Activated T-helper 1 cell treated with anti-CD3 and anti-CD28 coated beads, Interleukin-2, amount 50 U/mL, for 16 hours (primary cell): ENCODE data around the gene STIM1.
"Not testable (repeated sequence)": the region's sequence is repeated elsewhere in the genome, so short reads cannot be mapped to it uniquely, and the experiment has no call there.

Source experiments
- DNase-seq, 2 donors: peaks; one replicate each; pipeline ENCODE4 v3.0.0-alpha.2; 2020; ENCODE audit warnings: low read depth in 1 of 2, low spot score in 1 of 2

The STIM1 gene

DNA sequence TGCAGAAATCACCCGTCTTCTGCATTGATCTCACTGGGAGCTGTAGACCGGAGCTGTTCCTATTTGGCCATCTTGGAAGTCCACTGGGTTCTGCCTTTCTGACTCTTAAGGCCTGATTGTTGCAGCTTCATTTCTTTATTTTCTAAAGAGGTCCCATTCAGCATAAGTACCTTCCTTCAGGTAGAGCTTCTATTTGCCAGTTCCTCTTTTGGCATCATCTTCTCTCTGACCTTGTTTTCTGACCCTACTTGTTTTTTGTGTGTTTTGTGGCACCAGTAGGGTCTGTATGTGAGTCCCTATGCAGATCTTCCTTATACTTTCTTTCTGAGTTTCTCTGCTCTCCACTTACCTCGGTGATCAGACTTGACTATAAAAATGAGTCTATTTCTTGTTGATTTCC, 161.7 kb downstream of the STIM1 start:
- no peak for DNase-seq

DNA sequence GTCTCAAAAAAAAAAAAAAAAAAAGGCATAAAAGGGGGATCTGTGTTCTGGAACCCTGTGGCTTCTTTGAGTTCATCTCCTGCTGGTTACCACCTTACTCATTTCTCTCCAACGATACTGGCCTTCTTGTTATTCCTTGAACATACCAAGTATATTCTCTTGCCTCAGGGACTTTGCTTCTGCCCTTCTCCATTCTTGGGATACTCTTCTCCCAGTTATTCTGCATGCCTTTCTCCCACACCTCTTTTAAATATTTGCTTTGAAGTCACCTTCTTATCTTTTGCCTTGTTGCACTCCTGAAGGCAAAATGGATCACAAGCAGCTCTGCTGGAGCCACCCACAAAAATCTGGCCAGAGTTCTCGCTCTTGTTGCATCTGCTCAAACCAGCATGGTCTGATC, 163.2 kb downstream of the STIM1 start:
- no peak for DNase-seq

DNA sequence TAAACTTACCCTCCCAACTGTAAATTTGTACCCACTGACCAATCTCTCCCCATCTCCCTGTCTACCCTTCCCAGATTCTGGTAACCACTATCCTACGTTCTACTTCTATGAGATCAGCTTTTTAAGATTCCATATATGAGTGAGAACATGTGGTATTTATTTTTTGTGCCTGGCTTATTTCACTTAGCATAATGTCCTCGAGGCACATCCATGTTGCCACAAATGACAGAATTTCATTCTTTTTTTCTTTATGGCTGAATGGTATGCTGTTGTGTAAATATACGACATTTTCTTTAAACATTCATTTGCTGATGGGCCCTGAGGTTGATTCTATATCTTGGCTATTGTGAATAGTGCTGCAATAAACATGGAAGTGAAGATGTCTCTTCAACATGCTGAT, 164.4 kb downstream of the STIM1 start:
- no peak for DNase-seq

DNA sequence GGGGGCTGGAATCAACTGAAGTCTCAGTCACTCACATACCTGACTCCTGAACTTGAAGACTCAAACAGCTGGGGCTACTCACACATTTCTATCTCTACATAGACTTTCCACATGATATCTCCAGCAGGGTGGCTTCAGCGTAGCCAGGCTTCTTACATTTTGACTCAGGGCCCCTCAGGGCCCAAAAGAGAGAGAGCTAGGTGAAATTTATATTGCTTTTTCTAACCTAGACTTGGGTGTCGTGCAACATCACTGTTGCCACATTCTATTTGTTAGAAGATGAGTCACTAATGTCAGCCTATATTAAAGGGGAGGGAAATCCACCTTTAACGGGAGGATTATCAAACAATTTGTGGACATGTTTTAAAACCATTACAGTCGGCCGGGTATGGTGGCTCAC, 167.2 kb downstream of the STIM1 start:
- no peak for DNase-seq

DNA sequence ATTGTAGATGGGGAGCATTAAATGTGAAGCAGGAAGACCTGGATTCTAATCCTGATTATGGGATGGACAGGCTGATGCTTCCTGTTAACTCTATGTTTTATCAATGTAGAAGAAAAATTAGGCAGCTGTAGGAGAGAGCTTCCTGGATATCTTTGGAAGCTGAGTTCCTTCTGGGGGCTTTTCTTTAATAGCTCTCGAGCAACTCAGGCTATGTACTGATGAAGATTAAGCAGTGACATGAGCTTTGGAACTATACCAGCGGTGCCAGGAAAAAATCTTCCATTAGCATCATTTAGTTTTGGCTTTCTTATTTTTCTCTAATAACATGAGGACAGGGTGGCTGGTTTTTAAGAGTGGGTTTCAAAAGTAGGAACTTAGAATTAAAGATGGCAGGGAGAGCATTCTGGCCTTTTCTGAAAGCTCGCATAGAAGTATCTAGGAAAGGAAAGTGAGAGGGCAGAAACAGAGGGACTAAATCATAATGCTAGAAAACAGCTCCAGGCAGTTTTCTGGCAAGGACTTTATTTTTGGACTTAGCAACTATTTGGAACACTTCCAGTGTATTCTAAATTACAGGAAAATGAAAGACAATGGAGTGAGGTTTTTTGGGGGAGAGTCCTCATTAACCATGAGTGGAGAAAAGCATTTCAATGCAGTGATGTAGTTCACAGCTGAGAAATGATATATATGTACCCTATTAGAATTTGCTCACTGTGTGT, 169.9 kb downstream of the STIM1 start:
- no peak for DNase-seq

DNA sequence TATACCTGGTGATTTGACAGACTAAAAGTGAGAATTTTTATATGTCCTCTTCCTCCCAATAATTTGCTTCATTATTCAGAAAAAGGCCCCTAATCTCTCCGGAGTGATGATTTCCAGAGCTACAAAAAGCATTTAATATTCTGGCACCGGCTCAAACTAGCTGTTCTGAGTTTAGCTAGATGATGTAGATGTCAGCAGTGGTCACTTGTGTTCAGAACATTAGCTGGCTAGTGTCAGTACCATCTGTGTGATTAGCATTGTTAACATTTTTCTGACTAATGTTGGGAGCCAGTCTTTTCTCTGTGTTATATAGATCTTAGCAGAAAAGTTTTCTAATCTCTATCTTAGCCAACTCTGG, 170.5 kb downstream of the STIM1 start:
- no peak for DNase-seq

DNA sequence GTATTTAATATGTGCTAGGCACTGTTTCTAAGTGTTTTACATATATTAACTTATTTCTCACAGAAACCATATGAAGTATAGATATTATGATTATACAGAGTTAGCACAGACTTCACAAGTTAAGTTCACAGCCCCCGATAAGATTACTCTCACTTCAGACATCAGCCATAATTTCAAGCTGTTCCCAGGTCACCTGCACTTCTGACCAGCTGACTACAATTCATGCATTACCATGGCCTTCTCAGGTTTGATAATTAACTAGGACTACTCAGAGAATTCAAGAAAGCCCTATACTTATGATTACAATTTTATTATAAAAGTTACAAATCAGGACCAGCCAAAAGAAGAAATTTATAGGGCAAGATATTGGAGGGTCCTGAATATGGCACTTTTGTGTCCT, 170.9 kb downstream of the STIM1 start:
- DNase-seq: no peak

DNA sequence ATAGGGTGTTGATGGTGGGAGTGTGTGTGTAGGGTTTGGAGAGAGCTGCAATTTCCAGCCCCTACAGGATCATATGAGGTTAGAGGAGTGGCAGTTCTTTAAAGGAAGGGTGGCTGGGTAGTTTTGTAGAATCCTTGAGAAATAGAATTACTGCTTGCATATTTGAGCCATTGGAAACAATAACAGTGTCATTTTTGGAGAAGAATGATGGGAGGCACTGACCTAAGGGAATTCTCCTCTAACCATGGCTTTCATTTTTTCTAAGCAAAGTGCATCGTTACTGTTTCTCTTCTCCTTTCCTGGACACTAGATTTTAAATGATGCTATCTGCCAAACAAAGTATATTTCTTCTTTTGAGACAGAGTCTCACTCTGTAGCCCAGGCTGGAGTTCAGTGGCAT, 172.3 kb downstream of the STIM1 start:
- DNase-seq: no peak

DNA sequence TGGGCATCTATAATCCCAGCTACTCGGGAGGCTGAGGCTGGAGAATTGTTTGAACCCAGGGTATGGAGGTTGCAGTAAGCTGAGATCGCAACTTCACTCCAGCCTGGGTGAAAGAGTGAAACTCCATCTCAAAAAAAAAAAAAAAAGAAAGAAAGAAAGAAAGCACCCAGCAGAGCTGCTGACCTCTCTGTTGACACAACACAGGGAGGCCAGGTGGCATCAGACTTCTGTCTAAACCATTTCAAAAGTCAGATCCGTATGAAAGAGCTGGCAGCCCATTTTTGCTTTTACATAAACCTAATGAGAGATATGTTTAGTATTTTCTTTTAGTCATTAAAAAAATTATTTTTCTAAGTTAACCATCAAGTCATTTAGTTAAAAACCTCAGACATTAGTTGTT, 174.7 kb downstream of the STIM1 start:
- DNase-seq: no peak

DNA sequence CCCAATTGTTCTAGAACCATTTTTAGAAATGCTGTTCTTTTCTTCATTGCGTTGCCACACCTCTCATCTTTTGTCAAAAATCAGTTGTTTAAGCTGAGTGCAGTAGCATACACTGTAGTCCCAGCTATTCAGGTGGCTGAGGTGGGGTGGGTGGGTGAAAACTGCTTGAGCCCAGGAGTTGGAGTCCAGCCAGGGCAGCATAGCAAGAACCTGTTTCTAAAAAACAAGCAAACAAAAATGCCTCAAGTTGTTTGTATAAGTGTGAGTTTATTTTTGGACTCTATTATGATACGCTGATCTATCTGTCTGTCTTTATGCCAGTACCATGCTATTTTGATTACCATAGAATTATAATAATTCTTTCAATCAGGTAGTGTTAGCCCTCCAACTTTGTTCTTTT, 176.6 kb downstream of the STIM1 start:
- DNase-seq: no peak

DNA sequence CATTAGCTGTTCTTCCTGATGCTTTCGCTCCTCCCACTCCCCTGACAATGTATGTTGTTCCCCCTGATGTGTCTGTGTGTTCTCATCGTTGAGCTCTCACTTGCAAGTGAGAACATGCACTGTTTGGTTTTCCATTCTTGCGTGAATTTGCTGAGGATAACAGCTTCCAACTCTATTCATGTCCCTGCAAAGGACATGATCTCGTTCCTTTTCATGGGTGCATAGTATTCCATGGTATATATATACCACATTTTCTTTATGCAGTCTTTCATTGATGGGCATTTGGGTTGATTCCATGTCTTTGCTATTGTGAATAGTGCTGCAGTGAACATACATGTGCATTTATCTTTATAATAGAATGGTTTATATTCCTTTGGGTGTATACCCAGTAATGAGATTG, 180.5 kb downstream of the STIM1 start:
- DNase-seq: no peak

DNA sequence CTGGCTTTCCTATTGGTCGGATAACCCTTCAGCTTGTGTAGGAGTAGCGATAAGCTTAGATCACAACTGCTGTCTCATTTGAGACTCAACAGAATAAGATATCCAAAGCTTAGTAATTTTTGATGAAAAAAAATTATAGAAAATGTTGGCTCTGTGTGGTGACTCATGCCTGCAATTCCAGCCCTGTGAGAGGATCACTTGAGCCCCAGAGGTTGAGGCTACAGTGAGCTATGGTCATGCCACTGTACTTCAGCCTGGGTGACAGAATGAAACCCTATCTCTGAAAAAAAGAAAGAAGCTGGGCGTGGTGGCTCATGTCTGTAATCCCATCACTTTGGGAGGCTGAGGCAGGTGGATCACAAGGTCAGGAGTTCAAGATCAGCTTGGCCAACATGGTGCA, 183.5 kb downstream of the STIM1 start:
- DNase-seq: no peak

DNA sequence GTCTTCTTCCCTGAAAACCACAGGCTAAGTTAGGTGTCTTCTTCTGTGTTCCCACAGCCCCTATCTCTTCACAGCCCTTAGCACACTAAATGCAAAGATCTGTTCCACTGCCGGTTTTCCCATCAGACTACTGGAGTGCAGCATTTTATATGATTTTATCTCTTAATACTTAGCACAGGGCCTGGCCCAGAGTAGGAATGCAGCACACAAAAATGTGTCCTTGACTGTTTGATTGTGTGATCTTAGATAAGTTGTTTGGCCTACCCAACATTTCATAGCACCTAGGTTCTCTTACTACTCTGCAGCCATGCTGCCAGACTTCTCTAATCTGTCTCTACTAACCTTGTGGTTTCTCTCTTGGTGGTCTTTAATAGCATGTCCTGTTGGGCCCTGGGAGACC, 185.0 kb downstream of the STIM1 start:
- DNase-seq: no peak

DNA sequence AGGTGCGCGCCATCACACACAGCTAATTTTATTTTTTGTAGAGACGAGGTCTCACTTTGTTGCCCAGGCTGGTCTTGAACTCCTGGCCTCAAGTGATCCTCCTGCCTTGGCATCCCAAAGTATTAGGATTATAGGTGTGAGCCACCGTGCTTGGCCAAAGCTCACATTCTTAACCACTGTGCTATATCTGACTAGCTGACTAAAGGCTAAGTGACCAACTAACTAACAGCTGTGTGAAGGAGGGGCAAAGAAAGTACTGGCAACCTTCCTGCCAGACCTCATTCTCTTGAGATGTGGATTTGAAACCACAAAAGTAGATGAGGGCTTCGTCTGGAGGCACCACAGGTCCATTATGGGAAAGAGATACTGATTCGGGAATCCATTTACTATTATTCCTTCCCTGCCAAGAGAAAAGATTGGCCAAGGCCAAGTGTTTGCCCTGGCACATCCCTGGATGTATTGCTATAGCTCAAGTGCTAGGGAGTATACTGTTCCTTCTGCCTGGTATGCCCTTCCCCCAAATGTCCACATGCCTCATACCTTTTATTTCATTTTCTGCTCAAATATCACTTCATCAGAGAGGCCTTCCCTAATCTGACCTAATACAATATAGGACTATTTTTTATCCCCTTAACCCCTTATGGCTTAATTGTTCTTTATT, 186.4 kb downstream of the STIM1 start:
- no peak for DNase-seq

DNA sequence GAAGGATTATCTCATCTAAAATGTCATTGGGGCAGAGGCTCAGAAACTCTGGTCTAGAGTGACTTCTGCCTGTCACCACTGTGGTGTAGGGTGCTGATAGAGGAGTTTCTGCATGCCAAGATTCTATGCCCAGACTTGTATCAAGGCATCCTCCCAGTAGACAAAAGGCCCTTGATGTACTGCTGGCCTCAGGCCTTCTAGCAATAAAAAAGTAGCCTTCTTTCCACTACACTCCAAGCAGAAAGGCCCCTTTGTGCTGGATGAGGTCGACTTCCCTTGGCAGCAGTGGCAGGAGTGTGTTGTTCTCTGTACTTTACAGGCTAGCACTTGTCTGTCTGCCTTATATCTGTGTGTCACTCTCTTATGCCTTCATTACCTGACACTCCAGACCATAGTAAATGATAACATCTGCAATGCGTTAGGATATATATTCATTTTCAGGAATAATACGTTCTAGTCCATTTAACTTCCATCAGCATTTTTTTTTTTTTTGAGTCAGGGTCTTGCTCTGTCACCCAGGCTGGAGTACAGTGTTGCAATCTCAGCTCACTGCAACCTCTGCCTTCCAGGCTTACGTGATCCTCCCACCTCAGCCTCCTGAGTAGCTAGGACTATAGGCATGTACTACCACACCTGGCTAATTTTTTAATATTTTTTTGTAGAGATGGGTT, 189.6 kb downstream of the STIM1 start:
- DNase-seq: no peak

DNA sequence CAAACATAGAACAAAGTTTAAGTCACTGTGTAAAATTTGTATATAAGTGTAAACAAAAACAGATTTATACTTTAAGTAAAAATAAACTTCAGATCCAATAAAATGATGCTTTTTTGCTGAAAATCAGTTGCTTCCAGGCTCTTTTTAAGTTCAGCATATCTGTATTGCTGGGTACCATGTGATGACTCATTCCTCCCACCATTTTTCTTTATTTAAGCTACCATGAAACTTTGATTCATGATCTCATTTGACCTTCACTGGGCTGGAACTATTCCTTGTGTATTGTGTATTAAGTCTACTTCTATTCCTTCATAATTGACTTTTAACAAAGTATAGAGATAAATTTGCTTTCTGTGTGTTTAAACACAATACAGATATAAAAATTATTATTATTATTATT, 192.9 kb downstream of the STIM1 start:
- no peak for DNase-seq

DNA sequence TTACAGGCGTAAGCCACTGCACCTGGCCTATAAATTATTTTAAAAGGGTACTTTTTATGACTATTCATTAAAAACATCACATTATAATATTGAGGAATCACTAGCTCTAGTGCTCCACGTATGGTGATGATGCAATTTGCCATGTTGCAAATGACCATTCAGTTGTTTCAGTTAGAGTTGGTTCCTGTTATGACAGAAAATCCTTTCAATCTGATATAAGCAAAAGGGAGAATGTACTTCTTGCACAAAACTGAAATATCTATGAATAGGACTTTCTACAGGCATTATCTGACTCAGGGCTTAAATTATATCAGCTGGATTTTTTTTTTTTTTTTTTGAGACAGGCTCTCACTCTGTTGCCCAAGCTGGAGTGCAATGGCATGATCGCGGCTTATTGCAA, 193.5 kb downstream of the STIM1 start:
- DNase-seq: no peak

DNA sequence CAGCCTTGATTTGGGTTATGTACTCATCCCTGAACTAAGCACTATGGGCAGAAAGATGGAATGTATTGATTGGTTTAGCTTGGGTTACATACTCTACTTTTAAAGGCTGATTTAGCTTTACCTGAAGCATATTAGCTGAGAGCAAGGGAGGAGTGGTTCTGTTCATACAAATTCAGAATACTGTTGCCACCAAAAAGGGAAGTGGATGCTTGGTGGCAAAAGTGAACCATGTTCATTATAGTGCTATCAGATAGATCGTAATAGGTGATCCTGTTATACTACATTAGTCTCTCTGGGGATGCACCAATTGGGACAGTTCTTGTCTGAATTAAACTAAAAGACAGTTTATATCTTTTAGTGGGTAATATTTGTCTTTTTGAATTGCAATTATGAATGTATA, 194.7 kb downstream of the STIM1 start:
- DNase-seq: no peak

DNA sequence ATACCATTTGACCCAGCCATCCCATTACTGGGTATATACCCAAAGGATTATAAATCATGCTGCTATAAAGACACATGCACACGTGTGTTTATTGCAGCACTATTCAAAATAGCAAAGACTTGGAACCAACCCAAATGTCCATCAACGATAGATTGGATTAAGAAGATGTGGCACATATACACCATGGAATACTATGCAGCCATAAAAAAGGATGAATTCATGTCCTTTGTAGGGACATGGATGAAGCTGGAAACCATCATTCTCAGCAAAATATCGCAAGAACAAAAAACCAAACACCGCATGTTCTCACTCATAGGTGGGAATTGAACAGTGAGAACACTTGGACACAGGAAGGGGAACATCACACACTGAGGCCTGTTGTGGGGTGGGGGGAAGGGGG, 197.7 kb downstream of the STIM1 start:
- DNase-seq: not testable (repeated sequence)

DNA sequence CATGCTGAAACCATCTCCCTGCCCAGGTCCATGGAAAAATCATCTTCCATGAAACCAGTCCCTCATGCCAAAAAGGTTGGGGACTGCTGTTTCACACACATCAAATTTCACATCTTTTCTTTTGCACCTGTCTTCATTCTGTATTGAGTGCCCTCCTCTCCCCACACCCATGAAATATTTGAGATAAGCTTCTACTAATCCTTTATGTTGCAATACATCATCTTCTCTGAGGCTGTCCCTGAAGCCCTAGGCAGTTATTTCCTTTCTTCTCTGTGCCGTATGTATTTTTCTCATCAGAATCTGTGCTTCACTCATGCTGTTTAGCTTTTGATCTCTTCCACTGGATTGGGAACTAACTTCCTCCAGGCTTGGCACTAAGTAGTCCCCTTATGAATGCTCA, 199.2 kb downstream of the STIM1 start:
- no peak for DNase-seq

DNA sequence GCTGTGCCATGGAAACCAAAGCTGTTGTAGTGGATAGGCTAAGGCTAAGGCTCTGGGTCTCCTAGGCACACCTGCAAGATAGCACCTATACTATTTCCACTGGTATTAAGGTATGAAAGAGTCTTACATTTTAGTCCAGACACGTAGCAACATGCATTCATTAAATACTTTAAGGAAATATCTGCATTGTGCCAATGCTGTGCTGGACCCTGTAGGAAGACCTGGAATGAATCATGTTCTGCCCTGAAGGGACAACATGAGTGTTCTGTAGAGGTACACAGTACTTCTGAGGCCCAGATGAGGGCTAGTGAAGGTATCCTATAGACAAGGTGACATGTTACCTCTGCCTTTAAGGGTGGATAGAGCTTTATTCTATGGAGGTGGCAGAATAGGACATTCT, 204.0 kb downstream of the STIM1 start:
- no peak for DNase-seq

DNA sequence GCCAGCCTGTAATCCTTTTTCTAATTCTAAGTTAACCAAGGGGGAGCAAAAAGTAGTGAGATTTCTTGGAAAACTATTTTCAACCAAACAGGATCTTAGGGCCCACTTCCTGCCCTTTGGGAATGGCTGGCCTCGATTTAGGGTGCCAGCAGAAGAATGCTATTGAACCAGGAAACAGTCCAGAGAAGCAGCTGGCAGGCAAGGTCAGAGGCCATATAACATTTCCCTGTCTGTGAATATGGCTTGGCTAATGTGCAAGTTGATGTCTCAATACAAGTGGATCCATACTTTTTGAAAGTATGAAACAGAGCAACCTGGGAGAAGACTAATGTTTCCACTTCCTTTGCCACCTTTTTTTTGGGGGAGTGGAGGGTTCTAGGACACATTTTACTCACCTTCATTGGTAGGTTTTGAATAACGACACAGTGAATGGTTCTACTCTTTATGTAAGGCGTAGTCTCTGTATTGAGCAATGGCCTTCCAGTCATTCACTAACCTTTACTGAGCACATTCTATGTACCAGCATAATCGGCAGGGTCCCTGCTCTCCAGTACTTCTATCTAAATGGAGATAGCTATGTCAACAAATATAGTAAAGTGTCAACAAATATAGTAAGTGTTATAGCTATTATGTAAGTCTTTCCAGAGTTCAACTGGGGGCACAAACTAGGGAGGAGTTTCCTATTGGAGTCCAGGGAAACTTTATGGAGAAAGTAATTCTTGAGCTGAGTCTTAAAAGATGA, 204.9 kb downstream of the STIM1 start:
- DNase-seq: no peak
